ENCODE data around the gene INSIG1. TPM values are rescaled to one million over a fixed set of nuclear protein-coding genes. Genes with fewer than 3 reads are reported as not detected.

INSIG1 gene
- total RNA-seq, 1 experiment from 2014 or later, result 92.6 TPM

- intact Hi-C loops (cut with micrococcal nuclease; ENCODE audit: unreplicated experiment), result loop anchor here (5.0 kb wide), 1 partner anchor 107 kb away; no protein-coding TSS in a partner anchor
- ChIA-PET POLR2A (no interaction called here), CTCF (no interaction called here)
- H3K4me3 ChIP-seq (ENCODE audit: low read depth in 2 of 2, low read length in 2 of 2), result peak overlapping the region; percentile 75 to 94
- peaks cover 36% of the 10 kb centered on the region for H3K36me3 ChIP-seq (ENCODE audit: control insufficient read depth, insufficient read depth, low read length)
- BruUV-seq (replicated peaks), result no TSS peak
- DNase-seq (ENCODE audit: low read depth, low spot score) (no peak), ATAC-seq (no peak)
- peak overlapping the region; percentile 85 for H3K27ac ChIP-seq (ENCODE audit: low read length)
- no peaks in the 10 kb centered on the region for H3K27me3 ChIP-seq (ENCODE audit: control insufficient read depth, insufficient read depth, low read length)
- TF ChIP-seq TCF7L2 (IDR thresholded peaks at IDR 0.05; ENCODE audit: low read depth, low read length) (no peak), POLR2AphosphoS5 (IDR thresholded peaks at IDR 0.05; ENCODE audit: low read depth, low read length) (no peak), CTCF (IDR thresholded peaks at IDR 0.05) (no peak), SIN3A (IDR thresholded peaks at IDR 0.05; ENCODE audit: borderline replicate concordance, insufficient read depth, low read depth, low read length) (no peak; the same call in 1 of the 2 replicates), REST (IDR thresholded peaks at IDR 0.05; ENCODE audit: insufficient read depth in 1 of 2, low read depth in 2 of 2, low read length in 1 of 2) (no peak)
- no peaks in the 10 kb centered on the region for H3K9me3 ChIP-seq (ENCODE audit: control insufficient read depth, insufficient read depth, low read depth, low read length)
- H3K4me1 ChIP-seq (ENCODE audit: control insufficient read depth, insufficient read depth, low read length), result peaks cover 25% of the 10 kb centered on the region
- in situ Hi-C loops (cut with HindIII; ENCODE audit: low pct_unique_long_range_greater_than_20kb, low sequenced_read_pairs), result no loop called here
Observed at GRCh38 chr7:155299535-155300202, 2.0 kb downstream of the INSIG1 start.

- POLR2A ChIA-PET, result no interaction called here
- in situ Hi-C loops (cut with HindIII; ENCODE audit: low pct_unique_long_range_greater_than_20kb, low sequenced_read_pairs), result no loop called here
Observed at GRCh38 chr7:155300641-155301452, 3.2 kb downstream of the INSIG1 start.

More at GRCh38 chr7:155300641-155301452, 3.2 kb downstream of the INSIG1 start:
- no TSS peak for BruUV-seq (replicated peaks)
- ATAC-seq, result no peak
- Histone ChIP-seq H3K27me3 (ENCODE audit: control insufficient read depth, insufficient read depth, low read length) (no peaks in the 10 kb centered on the region), H3K4me3 (ENCODE audit: low read depth in 2 of 2, low read length in 2 of 2) (peak overlapping the region; percentile 29 to 94; a peak in 3 of 4 replicates), H3K36me3 (ENCODE audit: control insufficient read depth, insufficient read depth, low read length) (peaks cover 36% of the 10 kb centered on the region), H3K27ac (ENCODE audit: low read length) (no peak overlapping the region), H3K4me1 (ENCODE audit: control insufficient read depth, insufficient read depth, low read length) (peaks cover 24% of the 10 kb centered on the region), H3K9me3 (ENCODE audit: control insufficient read depth, insufficient read depth, low read depth, low read length) (no peaks in the 10 kb centered on the region)
- no peak for DNase-seq (ENCODE audit: low read depth, low spot score)
- intact Hi-C loops (cut with micrococcal nuclease; ENCODE audit: unreplicated experiment), result no loop called here
- CTCF ChIA-PET, result no interaction called here
- TF ChIP-seq SIN3A (IDR thresholded peaks at IDR 0.05; ENCODE audit: borderline replicate concordance, insufficient read depth, low read depth, low read length) (no peak), TCF7L2 (IDR thresholded peaks at IDR 0.05; ENCODE audit: low read depth, low read length) (no peak), POLR2AphosphoS5 (IDR thresholded peaks at IDR 0.05; ENCODE audit: low read depth, low read length) (no peak), REST (IDR thresholded peaks at IDR 0.05; ENCODE audit: insufficient read depth in 1 of 2, low read depth in 2 of 2, low read length in 1 of 2) (no peak), CTCF (IDR thresholded peaks at IDR 0.05) (no peak)
